Left ventricle myocardium inferior (tissue), 1 donor: Measurements from ENCODE around the gene CEP72. TPM values are rescaled to one million over a fixed set of nuclear protein-coding genes. Genes with fewer than 3 reads are reported as not detected.
"Not testable (repeated sequence)": the region's sequence is repeated elsewhere in the genome, so short reads cannot be mapped to it uniquely, and the experiment has no call there.

ENCODE experiments used
- DNase-seq: peaks from one replicate; pipeline ENCODE4 v3.0.0-alpha.2; 2020
- H3K27ac ChIP-seq: fragments of 200-600 bp; replicated peaks from 2 replicates; pipeline ENCODE4 v1.8.0; 2021
- H3K27me3 ChIP-seq: fragments of 200-600 bp; 2 replicates; pipeline ENCODE4 v1.8.0; 2021; ENCODE audit warnings: low read depth
- H3K36me3 ChIP-seq: fragments of 200-600 bp; 2 replicates; pipeline ENCODE4 v1.8.0; 2021
- H3K4me1 ChIP-seq: fragments of 200-600 bp; 2 replicates; pipeline ENCODE4 v1.8.0; 2021
- H3K4me3 ChIP-seq: fragments of 200-600 bp; 2 replicates; pipeline ENCODE4 v1.8.0; 2021; ENCODE audit warnings: mild to moderate bottlenecking, moderate library complexity
- H3K9me3 ChIP-seq: fragments of 200-600 bp; replicated peaks from 2 replicates; pipeline ENCODE4 v1.8.0; 2021
- CTCF ChIP-seq: fragments of 200-600 bp; IDR thresholded peaks from 2 replicates; pipeline ENCODE4 v1.8.0; 2021; ENCODE audit warnings: antibody characterized with exemption, mild to moderate bottlenecking, borderline replicate concordance
- intact Hi-C: fragments of 100-400 bp; cut with micrococcal nuclease; formaldehyde crosslinking; loops from one replicate; pipeline ENCODE4 v1.11.0; 2022
- total RNA-seq: library from RNA; stranded (reverse); fragmentation: NEBNext Ultra II Directional; extraction: Animal tissue kit (Norgen Biotek cat#: 25700); gene quantifications from one replicate; pipeline ENCODE4 v1.2.1, GENCODE V29; 2021
- donor health status: DM: no; HTN: yes; CAD: no; lungs with severe emphysema.

CEP72 gene
- total RNA-seq, 1 donor from 2014 or later: 1.7 TPM

GRCh38 chr5:580436-580835, 31.7 kb upstream of the CEP72 start:
- no peak for TF ChIP-seq CTCF
- H3K27me3 ChIP-seq: peaks cover 68% of the 10 kb centered on the region

DNA sequence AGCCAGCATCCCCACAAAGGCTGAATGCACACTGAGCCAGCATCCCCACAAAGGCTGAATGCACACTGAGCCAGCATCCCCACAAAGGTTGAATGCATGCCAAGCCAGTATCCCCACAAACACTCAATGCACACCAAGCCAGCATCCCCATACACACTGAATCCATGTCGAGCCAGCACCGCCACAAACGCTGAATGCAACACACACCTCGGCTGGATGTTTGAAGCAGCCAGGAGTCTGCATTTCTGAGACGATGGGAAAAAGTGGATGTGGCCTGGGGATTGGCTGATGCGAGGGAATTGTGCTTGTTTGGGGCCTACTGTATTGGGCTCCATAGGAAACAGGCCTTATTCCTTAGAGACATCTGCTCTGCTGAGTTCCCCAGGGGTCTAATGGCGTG, 30.9 kb upstream of the CEP72 start:
- no peaks in the 10 kb centered on the region for H3K4me1 ChIP-seq
- intact Hi-C loops: no loop called here
- no peak overlapping the region for H3K27ac ChIP-seq
- TF ChIP-seq CTCF: no peak
- peaks cover 28% of the 10 kb centered on the region for H3K9me3 ChIP-seq
- H3K27me3 ChIP-seq: peaks cover 65% of the 10 kb centered on the region
- no peak for DNase-seq
- H3K4me3 ChIP-seq: no peak overlapping the region
- no peaks in the 10 kb centered on the region for H3K36me3 ChIP-seq

More at GRCh38 chr5:580436-580835, 31.7 kb upstream of the CEP72 start:
- Histone ChIP-seq H3K27ac (no peak overlapping the region), H3K4me3 (no peak overlapping the region), H3K36me3 (no peaks in the 10 kb centered on the region), H3K4me1 (no peaks in the 10 kb centered on the region), H3K9me3 (peaks cover 37% of the 10 kb centered on the region)
- intact Hi-C loops: no loop called here
- no peak for DNase-seq

DNA sequence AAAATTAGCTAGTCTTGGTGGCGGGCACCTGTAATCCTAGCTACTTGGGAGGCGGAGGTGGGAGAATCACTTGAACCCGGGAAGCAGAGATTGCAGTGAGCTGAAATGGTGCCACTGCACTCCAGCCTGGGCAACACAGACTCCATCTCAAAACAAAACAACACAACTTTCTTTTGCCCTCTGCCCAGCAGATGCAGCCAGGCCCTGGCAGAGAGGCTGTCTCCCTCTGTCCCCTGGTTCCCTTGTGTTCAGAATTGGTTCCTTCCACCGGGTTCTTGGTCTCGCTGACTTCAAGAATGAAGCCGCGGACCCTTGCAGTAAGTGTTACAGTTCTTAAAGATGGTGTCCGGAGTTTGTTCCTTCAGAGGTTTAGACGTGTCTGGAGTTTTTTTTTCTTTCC, 30.2 kb upstream of the CEP72 start:
- Histone ChIP-seq H3K4me1 (no peaks in the 10 kb centered on the region), H3K4me3 (no peak overlapping the region), H3K36me3 (no peaks in the 10 kb centered on the region), H3K27me3 (peaks cover 69% of the 10 kb centered on the region), H3K9me3 (peaks cover 22% of the 10 kb centered on the region), H3K27ac (no peak overlapping the region)
- DNase-seq: no peak
- intact Hi-C loops: no loop called here
- TF ChIP-seq CTCF: no peak

DNA sequence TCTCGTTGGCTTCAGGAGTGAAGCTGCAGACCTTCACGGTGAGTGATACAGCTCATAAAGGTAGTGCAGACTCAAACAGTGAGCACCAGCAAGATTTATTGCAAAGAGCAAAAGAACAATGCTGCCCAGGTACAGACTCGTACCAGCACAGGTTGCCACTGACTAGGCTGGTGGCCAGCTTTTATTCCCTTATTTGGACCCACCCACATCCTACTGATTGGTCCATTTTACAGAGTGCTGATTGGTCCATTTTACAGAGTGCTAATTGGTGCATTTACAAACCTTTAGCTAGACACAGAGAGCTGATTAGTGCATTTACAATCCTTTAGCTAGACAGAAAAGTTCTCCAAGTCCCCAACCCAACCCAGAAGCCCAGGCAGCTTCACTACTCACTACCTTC, 29.7 kb upstream of the CEP72 start:
- intact Hi-C loops, H3K27ac ChIP-seq, DNase-seq, H3K4me1 ChIP-seq, H3K4me3 ChIP-seq, H3K36me3 ChIP-seq: not testable (repeated sequence)
- Histone ChIP-seq H3K27me3 (peaks cover 74% of the 10 kb centered on the region), H3K9me3 (peaks cover 16% of the 10 kb centered on the region)

GRCh38 chr5:582936-583635, 29.1 kb upstream of the CEP72 start:
- Histone ChIP-seq H3K9me3 (peaks cover 10% of the 10 kb centered on the region), H3K27ac (no peak overlapping the region), H3K27me3 (peaks cover 79% of the 10 kb centered on the region), H3K4me3 (no peak overlapping the region), H3K36me3 (no peaks in the 10 kb centered on the region), H3K4me1 (no peaks in the 10 kb centered on the region)
- intact Hi-C loops: no loop called here
- TF ChIP-seq CTCF: no peak
- no peak for DNase-seq

GRCh38 chr5:583645-584044, 28.5 kb upstream of the CEP72 start:
- Histone ChIP-seq H3K27me3 (peaks cover 82% of the 10 kb centered on the region), H3K36me3 (no peaks in the 10 kb centered on the region), H3K9me3 (peaks cover 4% of the 10 kb centered on the region), H3K4me1 (no peaks in the 10 kb centered on the region), H3K4me3 (no peak overlapping the region), H3K27ac (no peak overlapping the region)
- intact Hi-C loops: no loop called here
- no peak for TF ChIP-seq CTCF
- no peak for DNase-seq
